DMS 273 (cell line): ENCODE measurements around the gene OGFR.

Source experiments
- DNase-seq: peaks from one replicate; lab custom pipeline; 2025; ENCODE audit not compliant: unreplicated experiment; lab: John Stamatoyannopoulos, UW

Gene OGFR

GRCh38 chr20:62814060-62814708, 9.5 kb downstream of the OGFR start:
- no peak for DNase-seq

DNA sequence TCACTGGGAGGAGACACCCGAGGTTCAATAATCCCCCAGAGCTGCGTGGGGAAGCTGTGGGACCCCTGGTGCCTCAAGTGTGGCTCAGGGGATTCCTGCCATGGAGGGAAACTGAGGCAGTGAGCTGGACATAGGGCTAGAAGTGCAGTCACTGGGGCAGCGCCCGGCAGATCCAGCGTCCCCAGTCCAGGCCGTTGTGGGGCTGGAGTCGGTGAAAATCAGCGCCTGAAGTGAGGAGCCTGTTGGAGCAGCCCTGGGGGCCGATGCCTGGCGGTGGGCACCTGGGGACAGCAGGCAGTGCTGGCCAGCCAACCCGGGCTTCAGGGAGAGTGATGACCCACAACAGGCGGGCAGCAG, 10.1 kb downstream of the OGFR start:
- no peak for DNase-seq

DNA sequence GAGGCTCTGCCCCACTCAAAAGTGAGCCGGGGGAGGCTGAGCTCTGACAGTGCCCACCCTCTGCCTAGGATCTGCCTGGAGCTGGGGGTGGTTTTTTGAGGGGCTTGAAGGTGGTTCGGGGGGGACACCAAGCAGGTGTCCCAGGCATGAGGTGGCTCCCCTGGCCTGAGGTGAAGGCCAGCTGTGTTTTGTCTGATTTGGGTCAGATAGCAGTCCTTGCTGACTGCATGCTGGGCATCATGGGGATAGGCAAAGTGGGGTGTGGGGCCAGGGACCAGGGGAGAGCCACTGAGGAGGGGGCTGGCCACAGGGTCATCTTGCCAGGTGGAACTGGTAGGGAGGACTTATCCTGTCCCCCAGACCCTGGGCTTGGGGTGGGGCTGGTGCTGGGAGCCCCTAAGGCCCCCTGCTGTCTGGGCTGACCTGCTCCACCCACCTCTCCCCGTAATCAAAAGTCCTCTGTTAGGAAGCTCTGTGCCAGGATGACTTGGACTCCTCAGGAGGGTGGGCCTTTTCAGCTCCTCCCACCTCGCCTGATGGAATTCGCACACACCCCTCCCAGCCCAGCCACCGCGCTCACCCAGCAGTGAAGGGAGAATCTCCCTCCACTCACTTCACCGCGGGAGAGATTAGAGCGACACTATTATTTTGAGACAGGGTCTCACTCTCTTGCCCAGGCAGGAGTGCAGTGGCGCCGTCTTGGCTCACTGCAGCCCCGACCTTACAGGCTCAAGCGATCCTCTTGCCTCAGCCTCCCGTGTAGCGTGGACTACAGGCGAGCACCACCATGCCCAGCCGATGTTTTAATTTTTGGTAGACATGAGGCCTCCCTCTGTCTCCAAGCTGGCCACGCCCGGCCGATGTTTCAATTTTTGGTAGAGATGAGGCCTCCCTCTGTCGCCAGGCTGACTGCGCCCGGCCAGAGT, 10.7 kb downstream of the OGFR start:
- peak; percentile 79 for DNase-seq

DNA sequence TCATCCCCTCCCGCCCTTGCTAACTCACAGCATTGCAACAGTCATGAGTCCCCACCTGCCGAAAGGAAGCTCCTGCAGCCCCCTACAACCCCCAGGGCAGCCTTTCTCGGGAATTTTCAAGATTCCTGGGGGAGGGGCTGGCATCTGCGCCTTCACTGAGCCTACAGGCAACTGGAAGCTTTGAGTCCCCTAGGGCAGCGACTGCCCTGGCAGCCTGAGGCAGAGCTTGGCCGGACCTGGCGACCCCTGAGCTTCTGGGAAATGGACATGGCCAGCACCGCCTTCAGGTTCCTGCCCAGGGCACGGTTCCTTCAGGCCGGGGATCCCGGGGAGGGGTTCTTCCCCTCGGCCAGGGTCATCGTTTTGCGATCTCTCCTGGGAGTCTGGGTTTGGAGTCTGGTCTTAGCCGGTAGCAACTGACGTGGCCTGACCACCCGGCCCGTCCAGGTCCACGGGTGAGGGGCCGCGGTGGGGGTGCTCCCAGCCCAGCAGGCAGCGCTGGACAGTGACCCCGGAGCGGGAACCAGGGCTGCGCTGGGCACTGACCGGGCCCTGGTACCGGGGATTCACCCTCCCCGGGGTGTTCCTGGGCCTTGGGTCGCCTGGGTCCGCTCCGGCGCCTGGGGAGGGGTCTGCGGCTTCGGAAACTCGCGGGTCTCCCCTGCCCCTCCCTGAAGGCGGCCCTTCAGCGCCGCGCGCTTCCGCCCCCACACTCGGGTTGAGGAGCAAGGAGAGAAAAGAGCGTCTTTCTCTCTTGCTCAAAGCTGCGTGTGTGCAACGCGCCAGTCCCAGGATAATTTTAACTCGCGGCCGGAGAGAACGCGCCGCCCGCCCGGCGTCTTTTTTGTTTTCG, 11.6 kb downstream of the OGFR start:
- peak; percentile 67 for DNase-seq

GRCh38 chr20:62816884-62817873, 12.5 kb downstream of the OGFR start, which contains the start of gene COL9A3:
TSS of gene COL9A3 (plus strand) at chr20:62817050. CDS start at chr20:62817065, 15 bp downstream.
- DNase-seq: peak; percentile 59

GRCh38 chr20:62817975-62818591, 13.4 kb downstream of the OGFR start:
- no peak for DNase-seq

DNA sequence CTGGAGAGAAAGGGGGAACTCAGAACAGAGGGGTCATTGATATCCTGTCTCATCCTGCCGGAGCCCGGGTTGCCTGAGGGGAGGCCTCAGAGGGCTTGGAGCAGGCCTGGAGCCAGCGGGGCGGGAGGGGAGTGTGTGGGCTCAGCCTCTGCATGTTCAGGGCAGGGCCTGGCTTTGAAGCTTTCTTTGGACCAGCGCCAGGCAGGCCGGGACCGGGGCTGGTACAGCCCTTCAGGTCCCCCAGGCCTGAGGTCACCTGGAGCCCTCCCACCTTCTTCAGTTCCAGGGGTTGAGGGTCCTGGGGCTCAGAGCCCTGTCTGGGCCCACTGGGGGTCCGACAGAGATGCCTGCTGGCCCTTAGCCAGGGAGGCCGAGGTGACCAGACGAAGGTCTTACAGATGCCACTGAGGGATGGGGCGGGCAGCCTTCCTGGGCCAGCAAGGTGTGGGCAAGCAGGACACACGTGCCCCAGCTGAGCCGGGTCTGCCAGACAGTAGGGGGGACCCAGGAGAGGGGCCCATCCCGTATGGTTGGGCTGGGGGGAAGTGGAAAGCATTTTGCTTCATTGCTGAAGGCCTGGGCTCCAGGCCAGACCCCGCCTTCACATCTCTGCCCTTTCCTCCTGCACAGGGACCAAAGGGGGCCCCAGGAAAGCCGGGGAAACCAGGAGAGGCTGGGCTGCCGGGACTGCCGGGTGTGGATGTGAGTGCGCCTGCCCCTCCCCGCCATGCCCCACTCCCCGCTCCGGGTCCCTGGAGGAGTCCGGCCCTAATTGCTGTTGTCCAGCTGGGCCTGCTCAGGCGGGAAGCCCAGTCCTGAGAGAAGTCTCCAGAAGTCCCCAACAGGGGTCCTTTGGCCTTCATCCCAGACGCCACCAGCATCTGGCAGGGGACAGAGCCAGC, 14.2 kb downstream of the OGFR start:
- DNase-seq: peak; percentile 89

DNA sequence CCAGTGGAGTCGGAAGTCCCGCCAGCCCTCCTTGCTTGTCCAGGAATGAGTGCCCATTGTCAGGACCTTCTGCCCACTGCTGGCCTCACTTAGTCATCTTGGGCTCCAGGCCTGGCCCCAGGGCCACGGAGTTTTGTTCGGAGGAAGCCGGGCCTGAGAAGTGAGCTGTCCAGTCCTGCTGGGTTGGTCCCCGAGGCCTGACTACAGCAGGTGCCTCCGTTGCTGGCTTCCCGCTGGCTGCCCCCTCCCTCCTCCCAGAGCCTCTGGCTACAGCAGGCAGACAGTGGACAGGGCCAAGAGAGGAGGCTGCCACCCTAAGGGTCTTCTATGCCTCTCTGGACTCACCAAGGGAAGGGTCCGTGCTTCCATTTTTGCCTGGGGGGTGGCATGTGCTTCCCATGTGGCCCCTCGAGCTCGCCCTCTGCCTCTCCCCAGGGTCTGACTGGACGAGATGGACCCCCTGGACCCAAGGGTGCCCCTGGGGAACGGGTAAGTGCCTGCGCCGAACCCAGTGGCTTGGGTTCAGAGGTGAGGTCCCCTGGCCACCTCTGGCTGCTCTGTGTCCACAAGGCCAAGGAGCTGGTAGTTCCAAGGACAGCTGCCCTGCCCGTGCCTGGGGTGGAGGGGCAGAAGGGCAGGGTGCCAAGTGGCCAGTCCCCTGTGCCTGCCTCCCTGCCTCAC, 15.0 kb downstream of the OGFR start:
- no peak for DNase-seq

DNA sequence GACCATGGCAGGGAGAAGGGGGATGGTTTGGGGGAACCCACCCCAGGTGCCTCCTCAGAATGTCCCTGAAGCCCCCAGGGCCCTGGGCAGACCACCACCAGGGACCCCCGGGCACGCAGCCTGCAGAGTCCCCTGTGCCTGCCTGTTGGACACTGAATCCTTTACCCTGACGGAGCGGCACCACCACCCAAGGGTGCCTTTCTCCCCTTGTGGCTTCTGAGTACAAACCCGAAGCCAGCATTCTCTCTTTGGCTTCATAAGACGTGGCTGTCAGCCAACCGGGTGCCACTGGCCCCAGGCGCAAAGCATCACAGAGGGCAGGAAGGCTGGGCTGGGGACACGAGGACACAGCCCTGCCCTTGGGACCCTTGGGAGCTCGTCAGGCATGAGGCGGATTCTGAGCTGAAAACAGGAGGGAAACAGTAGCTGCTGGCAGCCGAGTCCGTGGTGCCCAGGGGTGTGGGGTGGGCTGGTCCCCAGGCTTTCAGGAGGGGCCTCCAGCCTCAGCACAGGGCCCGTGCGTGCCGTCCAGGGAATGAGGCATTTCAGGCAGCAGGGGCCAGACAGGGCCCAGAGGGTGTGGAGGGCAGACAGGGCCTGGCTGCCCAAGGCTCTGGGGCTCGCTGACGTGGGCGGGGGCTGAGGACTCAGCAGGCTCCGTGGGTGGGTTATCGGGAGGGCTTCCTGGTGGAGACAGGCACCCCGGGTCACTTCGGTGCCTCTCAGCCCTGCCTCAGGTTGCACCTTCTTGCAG, 15.8 kb downstream of the OGFR start:
- DNase-seq: peak; percentile 50

DNA sequence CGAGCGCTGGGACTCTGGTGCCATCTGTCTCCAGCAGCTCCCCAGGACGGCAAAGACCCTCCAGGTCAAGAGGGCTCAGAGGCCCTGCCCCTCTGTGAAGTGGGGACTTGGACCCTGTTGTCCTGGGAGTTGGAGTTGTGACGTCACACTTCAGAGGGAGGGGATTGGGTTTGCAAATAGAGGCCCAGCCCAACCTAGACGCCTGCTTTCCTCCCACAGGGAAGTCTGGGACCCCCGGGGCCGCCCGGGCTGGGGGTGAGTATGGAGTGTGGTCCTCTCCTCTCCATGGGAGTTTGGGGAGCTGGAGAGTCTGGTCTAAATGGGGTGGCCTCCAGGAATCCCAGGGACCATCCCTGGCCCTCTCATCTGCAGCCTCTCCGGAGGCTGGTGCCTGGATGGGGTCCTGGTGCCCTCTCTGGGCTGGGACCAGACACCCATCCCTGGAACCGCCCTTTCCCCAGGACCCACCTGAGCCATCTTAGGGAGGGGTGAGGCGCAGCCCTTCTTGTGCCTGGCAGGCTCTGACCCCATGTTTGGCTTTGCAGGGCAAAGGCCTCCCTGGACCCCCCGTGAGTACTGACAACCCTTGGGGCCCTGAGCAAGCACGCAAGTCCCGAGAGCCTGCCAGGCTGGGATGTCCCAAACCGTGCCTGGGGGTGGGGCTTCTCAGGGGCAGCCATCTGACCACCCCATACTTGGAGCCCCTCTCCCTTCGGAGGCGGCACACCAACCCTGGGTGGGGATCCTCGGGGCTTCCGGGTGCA, 16.5 kb downstream of the OGFR start:
- no peak for DNase-seq

DNA sequence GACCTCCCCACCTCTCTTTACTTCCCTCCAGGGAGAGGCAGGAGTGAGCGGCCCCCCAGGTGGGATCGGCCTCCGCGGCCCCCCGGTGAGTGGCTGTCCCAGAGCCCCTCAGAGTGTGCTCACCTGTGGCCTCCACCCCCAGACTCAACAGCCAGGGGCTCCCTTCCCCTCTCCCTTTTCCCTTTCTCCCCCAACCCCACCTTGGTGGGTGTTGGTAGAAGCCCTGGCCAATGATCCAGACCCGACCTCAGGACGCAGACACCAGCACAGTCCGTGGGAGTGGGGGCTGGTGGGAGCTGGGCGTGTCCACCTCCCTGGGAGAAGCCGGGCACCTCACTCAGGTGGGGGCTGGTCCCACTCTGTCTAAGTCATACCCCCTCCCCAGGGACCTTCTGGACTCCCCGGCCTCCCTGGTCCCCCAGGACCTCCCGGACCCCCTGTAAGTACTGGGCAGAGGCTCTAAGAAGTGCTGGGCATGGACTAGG, 17.1 kb downstream of the OGFR start:
- no peak for DNase-seq

DNA sequence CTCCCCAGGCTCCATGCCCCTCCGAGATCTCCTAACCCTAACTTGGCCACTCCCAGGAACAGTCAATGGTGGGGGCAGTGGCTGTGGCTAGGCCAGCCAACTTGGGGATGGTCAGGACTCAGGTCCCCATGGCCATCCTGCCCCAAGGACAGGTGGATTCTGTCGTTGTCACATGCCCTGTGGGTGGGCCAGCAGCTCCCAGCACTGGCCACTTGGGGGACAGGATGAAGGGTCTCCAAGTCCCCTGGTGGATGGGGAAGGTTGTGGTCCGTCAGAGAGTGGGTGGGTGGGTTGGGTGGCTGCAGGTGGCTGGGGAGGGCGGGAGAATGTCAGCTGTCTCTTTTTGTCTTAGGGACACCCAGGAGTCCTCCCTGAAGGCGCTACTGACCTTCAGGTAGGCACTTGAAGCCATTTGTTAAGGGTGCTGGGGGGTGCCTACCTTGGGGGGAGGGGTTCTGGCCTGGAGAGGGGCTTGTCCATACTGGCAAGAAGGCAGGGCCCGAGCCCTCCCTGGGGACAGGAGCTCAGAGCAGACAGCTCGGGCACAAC, 17.7 kb downstream of the OGFR start:
- DNase-seq: no peak

DNA sequence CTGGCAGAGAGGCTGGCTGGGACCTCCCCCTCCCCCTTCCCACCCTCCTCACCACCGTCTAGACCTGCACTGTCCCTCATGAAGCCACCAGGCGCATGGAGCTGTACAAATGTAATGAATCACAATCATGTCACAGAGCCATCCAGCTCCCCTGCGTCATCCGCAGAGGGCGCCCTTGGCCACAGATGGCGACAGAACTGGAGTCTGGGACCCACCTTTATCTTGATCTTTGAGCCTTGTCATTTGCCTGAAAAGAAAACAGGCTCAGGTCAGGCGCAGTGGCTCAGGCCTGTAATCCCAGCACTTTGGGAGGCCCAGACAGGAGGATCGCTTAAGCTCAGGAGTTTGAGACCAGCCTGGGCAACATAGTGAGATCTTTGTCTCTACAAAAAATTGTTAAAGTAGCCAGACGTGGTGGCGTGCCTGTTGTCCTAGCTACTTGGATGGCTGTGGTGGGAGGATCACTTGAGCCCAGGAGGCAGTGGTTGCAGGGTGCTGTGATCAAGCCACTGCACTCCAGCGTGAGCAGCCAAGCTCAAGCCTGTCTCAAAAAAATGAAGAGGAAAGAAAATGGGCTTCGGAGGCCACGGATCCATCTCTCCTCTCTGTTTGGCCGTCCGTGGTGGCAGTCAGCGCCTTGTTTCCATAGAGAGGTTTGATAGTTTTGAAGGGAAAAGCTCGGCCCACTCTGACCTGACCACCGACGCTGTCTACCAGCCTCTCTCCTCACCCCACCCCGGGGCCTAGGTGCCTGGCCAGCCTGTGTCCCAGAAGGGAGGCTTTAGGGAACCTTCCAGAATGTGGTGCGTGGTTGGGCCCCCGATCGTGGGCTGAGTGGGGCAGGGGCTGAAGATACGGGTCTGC, 18.4 kb downstream of the OGFR start:
- DNase-seq: peak; percentile 88

- DNase-seq: peak; percentile 37
Observed at GRCh38 chr20:62823688-62824475, 19.2 kb downstream of the OGFR start.
